Hepatocyte (in vitro differentiated cells): ENCODE data around the gene VGLL4. TPM values are rescaled to one million over a fixed set of nuclear protein-coding genes. Genes with fewer than 3 reads are reported as not detected.
A peak's percentile ranks its signal among the peaks of the same experiment; 100 is the strongest.

Source experiments
- DNase-seq: peaks from one replicate; pipeline ENCODE4 v3.0.0-alpha.2; 2016; ENCODE audit warnings: low spot score
- H2AFZ ChIP-seq: fragments of 200-600 bp; sonication (generic); 2 replicates; pipeline ENCODE4 v1.6.0; 2016; ENCODE audit warnings: antibody characterized with exemption, mild to moderate bottlenecking
- H3K27ac ChIP-seq: fragments of 200-600 bp; sonication (generic); 2 replicates; pipeline ENCODE4 v1.5.1; 2016; ENCODE audit warnings: mild to moderate bottlenecking
- H3K27me3 ChIP-seq: fragments of 200-600 bp; sonication (generic); 2 replicates; pipeline ENCODE4 v1.6.1; 2016
- H3K36me3 ChIP-seq: fragments of 200-600 bp; sonication (generic); replicated peaks from 2 replicates; pipeline ENCODE4 v1.5.1; 2016; ENCODE audit warnings: low read depth; ENCODE audit not compliant: insufficient read depth
- H3K4me1 ChIP-seq: fragments of 200-600 bp; sonication (generic); 2 replicates; pipeline ENCODE4 v1.5.1; 2016; ENCODE audit warnings: mild to moderate bottlenecking, moderate library complexity; ENCODE audit not compliant: insufficient read depth
- H3K4me2 ChIP-seq: fragments of 200-600 bp; sonication (generic); 2 replicates; pipeline ENCODE4 v1.6.0; 2016
- H3K4me3 ChIP-seq: fragments of 200-600 bp; sonication (generic); 2 replicates; pipeline ENCODE4 v1.5.1; 2016; ENCODE audit warnings: mild to moderate bottlenecking
- H3K79me2 ChIP-seq: fragments of 200-600 bp; sonication (generic); 2 replicates; pipeline ENCODE4 v1.6.0; 2017; ENCODE audit warnings: mild to moderate bottlenecking
- H3K9me2 ChIP-seq: fragments of 200-600 bp; sonication (generic); replicated peaks from 2 replicates; pipeline ENCODE4 v1.6.0; 2017; ENCODE audit warnings: mild to moderate bottlenecking; ENCODE audit not compliant: insufficient read depth
- H3K9me3 ChIP-seq: fragments of 200-600 bp; sonication (generic); 2 replicates; pipeline ENCODE4 v1.5.1; 2016; ENCODE audit warnings: low read depth, mild to moderate bottlenecking
- H4K20me1 ChIP-seq: fragments of 200-600 bp; sonication (generic); 2 replicates; pipeline ENCODE4 v1.6.0; 2016; ENCODE audit warnings: mild to moderate bottlenecking; ENCODE audit not compliant: insufficient read depth, poor library complexity, severe bottlenecking
- CTCF ChIP-seq: fragments of 200-600 bp; sonication (generic); IDR thresholded peaks from 2 replicates; pipeline ENCODE4 v1.5.1; 2016; ENCODE audit warnings: antibody characterized with exemption, mild to moderate bottlenecking; ENCODE audit not compliant: poor library complexity
- EZH2 ChIP-seq: fragments of 200-600 bp; sonication (generic); IDR thresholded peaks from 2 replicates; pipeline ENCODE4 v1.6.1; 2016; ENCODE audit warnings: antibody characterized with exemption, mild to moderate bottlenecking, borderline replicate concordance
- EZH2phosphoT487 ChIP-seq: fragments of 200-600 bp; sonication (generic); IDR thresholded peaks from one replicate; pipeline ENCODE4 v1.6.1; 2018; ENCODE audit warnings: antibody characterized with exemption, mild to moderate bottlenecking, low read depth, moderate library complexity; ENCODE audit not compliant: unreplicated experiment, severe bottlenecking
- WGBS: methylation state at CpG from one replicate; pipeline ENCODE4 v1.1.6; 2016; ENCODE audit warnings: low lambda C conversion rate; ENCODE audit errors: missing lambda C conversion rate; 5-methylcytosine and 5-hydroxymethylcytosine counted together
- polyA plus RNA-seq: library from polyadenylated mRNA; unstranded; fragments of >200 nt; fragmentation: Nextera tagmentation; extraction: Ambion mirVana; gene quantifications from 2 replicates; pipeline ENCODE4 v1.2.1, GENCODE V29; 2016
- total RNA-seq: library from RNA; depleted of rRNA; stranded (reverse); fragments of >200 nt; gene quantifications from 2 replicates; pipeline ENCODE4 v1.2.3, GENCODE V29; 2014

The VGLL4 gene
- total and polyA plus RNA-seq, 2 experiments from 2014 or later: 57.9 to 109 TPM

- 93% methylated on average over 15 of the region's 15 CpGs for WGBS
- peaks cover 68% of the 10 kb centered on the region for H3K79me2 ChIP-seq
- H3K36me3 ChIP-seq: no peaks in the 10 kb centered on the region
- no peak overlapping the region for H3K27ac ChIP-seq
- TF ChIP-seq EZH2 (no peak), CTCF (no peak), EZH2phosphoT487 (no peak)
- H3K4me2 ChIP-seq: no peak overlapping the region
- peaks cover 21% of the 10 kb centered on the region for H4K20me1 ChIP-seq
- H3K4me1 ChIP-seq: peaks cover 27% of the 10 kb centered on the region
- H2AFZ ChIP-seq: no peak overlapping the region
- H3K4me3 ChIP-seq: no peak overlapping the region
- H3K27me3 ChIP-seq: no peaks in the 10 kb centered on the region
- no peaks in the 10 kb centered on the region for H3K9me2 ChIP-seq
- DNase-seq: no peak
- H3K9me3 ChIP-seq: no peaks in the 10 kb centered on the region
Observed at GRCh38 chr3:11559816-11560633, 83.7 kb downstream of the VGLL4 start.

- no peaks in the 10 kb centered on the region for H3K27me3 ChIP-seq
- H2AFZ ChIP-seq: no peak overlapping the region
- TF ChIP-seq EZH2: no peak
- TF ChIP-seq EZH2phosphoT487: no peak
- no peak for TF ChIP-seq CTCF
- H3K9me2 ChIP-seq: no peaks in the 10 kb centered on the region
- H3K4me3 ChIP-seq: no peak overlapping the region
- peaks cover 19% of the 10 kb centered on the region for H4K20me1 ChIP-seq
- H3K79me2 ChIP-seq: peaks cover 60% of the 10 kb centered on the region
- H3K27ac ChIP-seq: no peak overlapping the region
- DNase-seq: no peak
- no peak overlapping the region for H3K4me2 ChIP-seq
- WGBS: 95% methylated on average over 37 of the region's 37 CpGs
- no peaks in the 10 kb centered on the region for H3K9me3 ChIP-seq
- H3K36me3 ChIP-seq: no peaks in the 10 kb centered on the region
- peaks cover 27% of the 10 kb centered on the region for H3K4me1 ChIP-seq
Observed at GRCh38 chr3:11558918-11559815, 84.5 kb downstream of the VGLL4 start.

DNA sequence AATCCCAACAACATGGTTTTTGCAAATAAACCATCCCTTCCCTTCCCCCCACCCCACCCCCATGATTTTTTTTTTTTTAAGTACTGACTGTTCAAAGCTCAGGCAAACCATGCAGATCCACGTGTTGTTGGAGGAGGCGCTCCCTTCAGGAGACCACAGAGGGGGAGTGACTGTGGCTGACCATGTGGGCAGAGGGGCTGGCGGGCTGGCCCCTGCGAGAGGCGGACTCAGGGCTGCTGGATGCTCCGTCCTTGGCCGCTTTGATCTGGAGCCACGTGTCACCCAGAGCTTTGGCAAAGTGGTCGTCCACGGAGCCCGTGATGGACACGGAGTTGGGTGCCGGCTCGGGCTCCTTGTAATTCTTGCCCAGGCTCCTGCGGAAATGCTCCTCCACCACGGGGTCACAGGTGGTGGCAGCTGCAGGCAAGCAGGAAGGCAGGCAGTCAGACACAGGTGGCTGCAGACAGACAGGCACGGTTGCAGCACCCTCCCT, 85.3 kb downstream of the VGLL4 start:
- Histone ChIP-seq H3K27me3 (no peaks in the 10 kb centered on the region), H3K4me3 (no peak overlapping the region), H3K4me1 (peaks cover 27% of the 10 kb centered on the region), H3K36me3 (no peaks in the 10 kb centered on the region), H2AFZ (no peak overlapping the region), H3K9me2 (no peaks in the 10 kb centered on the region), H3K4me2 (no peak overlapping the region), H3K27ac (peak overlapping the region; percentile 54), H4K20me1 (peaks cover 14% of the 10 kb centered on the region), H3K79me2 (peaks cover 55% of the 10 kb centered on the region), H3K9me3 (no peaks in the 10 kb centered on the region)
- WGBS: 88% methylated on average over 17 of the region's 17 CpGs
- DNase-seq: no peak
- TF ChIP-seq CTCF: no peak
- TF ChIP-seq EZH2phosphoT487: no peak
- no peak for TF ChIP-seq EZH2
